ENCODE data around the gene ANGPTL5. TPM values are rescaled to one million over a fixed set of nuclear protein-coding genes. Genes with fewer than 3 reads are reported as not detected.

ANGPTL5 gene
- total and polyA plus RNA-seq, 4 donors: not detected

DNA sequence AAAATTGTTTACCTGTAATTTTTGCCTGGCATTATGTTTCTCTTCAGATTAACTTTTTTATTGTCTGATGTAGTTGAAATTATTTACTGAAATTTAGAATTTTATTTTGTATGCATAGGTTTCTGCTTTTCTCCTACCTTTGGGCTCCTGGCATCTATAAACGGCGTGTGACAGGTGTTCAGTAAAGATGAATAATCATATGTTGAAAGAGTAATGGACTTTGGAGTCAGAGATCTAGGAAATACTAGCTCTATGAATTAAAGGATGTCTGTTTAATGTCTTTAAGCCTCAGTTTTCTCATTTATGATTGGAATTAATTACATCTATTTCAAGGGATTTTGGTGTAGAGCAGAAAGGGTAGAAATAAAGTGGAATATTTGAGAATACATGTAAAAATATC is 7.2 kb upstream of the ANGPTL5 start (continued):
- TF ChIP-seq, protein P1, sequence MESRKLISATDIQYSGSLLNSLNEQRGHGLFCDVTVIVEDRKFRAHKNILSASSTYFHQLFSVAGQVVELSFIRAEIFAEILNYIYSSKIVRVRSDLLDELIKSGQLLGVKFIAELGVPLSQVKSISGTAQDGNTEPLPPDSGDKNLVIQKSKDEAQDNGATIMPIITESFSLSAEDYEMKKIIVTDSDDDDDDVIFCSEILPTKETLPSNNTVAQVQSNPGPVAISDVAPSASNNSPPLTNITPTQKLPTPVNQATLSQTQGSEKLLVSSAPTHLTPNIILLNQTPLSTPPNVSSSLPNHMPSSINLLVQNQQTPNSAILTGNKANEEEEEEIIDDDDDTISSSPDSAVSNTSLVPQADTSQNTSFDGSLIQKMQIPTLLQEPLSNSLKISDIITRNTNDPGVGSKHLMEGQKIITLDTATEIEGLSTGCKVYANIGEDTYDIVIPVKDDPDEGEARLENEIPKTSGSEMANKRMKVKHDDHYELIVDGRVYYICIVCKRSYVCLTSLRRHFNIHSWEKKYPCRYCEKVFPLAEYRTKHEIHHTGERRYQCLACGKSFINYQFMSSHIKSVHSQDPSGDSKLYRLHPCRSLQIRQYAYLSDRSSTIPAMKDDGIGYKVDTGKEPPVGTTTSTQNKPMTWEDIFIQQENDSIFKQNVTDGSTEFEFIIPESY (IDR thresholded peaks at IDR 0.05): no peak
- TF ChIP-seq HNF4A (conservative IDR thresholded peaks at IDR 0.05): no peak
- TF ChIP-seq, protein P2, sequence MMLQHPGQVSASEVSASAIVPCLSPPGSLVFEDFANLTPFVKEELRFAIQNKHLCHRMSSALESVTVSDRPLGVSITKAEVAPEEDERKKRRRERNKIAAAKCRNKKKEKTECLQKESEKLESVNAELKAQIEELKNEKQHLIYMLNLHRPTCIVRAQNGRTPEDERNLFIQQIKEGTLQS (IDR thresholded peaks at IDR 0.05): no peak

DNA sequence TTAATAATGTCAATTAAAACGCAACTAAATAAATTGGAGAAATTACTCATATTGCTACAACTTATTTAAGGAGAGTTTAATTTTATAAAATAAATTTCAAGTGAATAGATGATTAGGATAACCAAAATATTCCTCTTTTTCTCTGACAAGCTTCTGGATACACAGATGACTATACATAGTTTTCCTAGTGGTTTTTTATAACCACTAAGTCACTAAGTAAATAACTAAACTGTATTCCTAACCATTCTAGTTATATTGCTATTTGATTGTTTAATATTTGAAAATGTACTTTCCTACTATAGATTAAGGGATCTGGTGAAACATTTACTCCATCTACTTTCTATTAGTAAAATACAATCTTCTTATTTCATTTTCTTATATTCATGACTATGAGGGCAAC is 4.7 kb upstream of the ANGPTL5 start:
- Histone ChIP-seq H3K4me3 (ENCODE audit: low read depth in 1 of 3, low read length in 3 of 3) (no peak overlapping the region), H3K27me3 (ENCODE audit: control insufficient read depth in 4 of 4, insufficient read depth in 4 of 4, low read length in 3 of 4) (no peaks in the 10 kb centered on the region), H3K9ac (ENCODE audit: low read depth in 1 of 2, low read length in 2 of 2) (no peak overlapping the region), H3K27ac (ENCODE audit: low read depth in 1 of 2, low read length in 2 of 2) (no peak overlapping the region), H3K4me1 (ENCODE audit: control insufficient read depth in 4 of 4, insufficient read depth in 4 of 4, low read length in 3 of 4) (no peaks in the 10 kb centered on the region), H3K9me3 (ENCODE audit: control insufficient read depth in 4 of 4, low read length in 3 of 4) (no peaks in the 10 kb centered on the region), H3K36me3 (ENCODE audit: control insufficient read depth in 4 of 4, insufficient read depth in 3 of 4, low read depth in 1 of 4, low read length in 3 of 4) (no peaks in the 10 kb centered on the region)
- 95% methylated on average over 1 of the region's 1 CpG for WGBS
- DNase-seq (ENCODE audit: low spot score): no peak
- TF ChIP-seq HNF4G (IDR thresholded peaks at IDR 0.05) (no peak), HNF4A (conservative IDR thresholded peaks at IDR 0.05) (no peak), GABPA (IDR thresholded peaks at IDR 0.05 in 1 of 2, conservative IDR thresholded peaks at IDR 0.05 in 1 of 2) (no peak), RAD21 (IDR thresholded peaks at IDR 0.05) (no peak)
- TF ChIP-seq, protein P3, sequence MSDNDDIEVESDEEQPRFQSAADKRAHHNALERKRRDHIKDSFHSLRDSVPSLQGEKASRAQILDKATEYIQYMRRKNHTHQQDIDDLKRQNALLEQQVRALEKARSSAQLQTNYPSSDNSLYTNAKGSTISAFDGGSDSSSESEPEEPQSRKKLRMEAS (IDR thresholded peaks at IDR 0.05): no peak

DNA sequence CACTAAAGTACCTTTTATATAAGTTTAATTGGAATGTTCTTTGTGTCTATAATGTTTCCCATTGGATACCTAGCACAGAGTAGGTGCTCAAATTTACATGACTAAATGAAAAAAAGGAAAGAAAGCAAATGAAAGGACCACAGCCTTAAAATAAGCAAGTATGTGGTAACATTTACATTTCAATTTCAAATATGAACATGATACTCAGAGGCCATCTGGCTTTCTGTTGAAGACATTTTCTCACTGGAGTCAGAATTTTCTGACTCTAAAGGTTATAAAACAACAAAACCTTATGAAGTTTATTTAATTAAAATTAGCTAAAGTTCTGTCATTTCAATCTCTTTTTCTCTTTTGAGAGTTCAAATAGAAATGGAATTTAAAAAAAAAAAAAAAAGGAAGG is 904 bp upstream of the ANGPTL5 start:
- Histone ChIP-seq H3K9me3 (ENCODE audit: control insufficient read depth in 4 of 4, low read length in 3 of 4) (no peaks in the 10 kb centered on the region), H3K27me3 (ENCODE audit: control insufficient read depth in 4 of 4, insufficient read depth in 4 of 4, low read length in 3 of 4) (no peaks in the 10 kb centered on the region), H3K4me3 (ENCODE audit: low read depth in 1 of 3, low read length in 3 of 3) (no peak overlapping the region), H3K4me1 (ENCODE audit: control insufficient read depth in 4 of 4, insufficient read depth in 4 of 4, low read length in 3 of 4) (peaks cover 0 to 15% (median 10%) of the 10 kb centered on the region in 4 donors), H3K36me3 (ENCODE audit: control insufficient read depth in 4 of 4, insufficient read depth in 3 of 4, low read depth in 1 of 4, low read length in 3 of 4) (no peaks in the 10 kb centered on the region), H3K27ac (ENCODE audit: low read depth in 1 of 2, low read length in 2 of 2) (no peak overlapping the region), H3K9ac (ENCODE audit: low read depth in 1 of 2, low read length in 2 of 2) (no peak overlapping the region)
- DNase-seq (ENCODE audit: low spot score): no peak
- no peak for TF ChIP-seq SP1 (IDR thresholded peaks at IDR 0.05)

DNA sequence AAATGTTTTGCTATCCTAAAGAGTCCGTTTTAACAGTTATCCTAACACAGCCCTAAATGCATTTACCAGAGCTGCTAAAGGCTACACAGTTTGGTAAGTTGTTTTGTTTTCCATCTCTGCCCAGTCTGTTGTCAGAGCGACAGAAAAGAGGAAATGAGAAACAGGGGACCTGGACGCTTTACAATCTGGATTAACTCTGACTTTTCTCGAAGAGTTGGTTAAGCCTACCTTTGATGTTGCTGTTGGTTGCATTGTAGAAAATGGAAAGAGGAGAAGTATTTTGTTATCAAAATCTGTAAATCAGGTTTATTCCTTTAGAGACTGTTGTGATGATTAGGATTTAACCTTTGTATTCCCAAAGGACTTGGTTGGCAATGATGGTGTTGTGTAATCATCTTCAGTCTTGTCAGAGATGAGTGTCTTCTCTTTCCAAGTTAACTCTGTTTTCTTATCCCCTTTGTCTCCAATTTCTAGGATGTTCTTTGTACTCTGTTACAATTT is 481 bp downstream of the ANGPTL5 start:
- no peaks in the 10 kb centered on the region for H3K36me3 ChIP-seq (ENCODE audit: control insufficient read depth in 4 of 4, insufficient read depth in 3 of 4, low read depth in 1 of 4, low read length in 3 of 4)
- peak overlapping the region in 1 of 3 donors; percentile 76 for H3K4me3 ChIP-seq (ENCODE audit: low read depth in 1 of 3, low read length in 3 of 3)
- peaks cover 0 to 15% (median 10%) of the 10 kb centered on the region in 4 donors for H3K4me1 ChIP-seq (ENCODE audit: control insufficient read depth in 4 of 4, insufficient read depth in 4 of 4, low read length in 3 of 4)
- H3K27me3 ChIP-seq (ENCODE audit: control insufficient read depth in 4 of 4, insufficient read depth in 4 of 4, low read length in 3 of 4): no peaks in the 10 kb centered on the region
- DNase-seq (ENCODE audit: low spot score): no peak
- H3K9me3 ChIP-seq (ENCODE audit: control insufficient read depth in 4 of 4, low read length in 3 of 4): no peaks in the 10 kb centered on the region
- no peak overlapping the region for H3K9ac ChIP-seq (ENCODE audit: low read depth in 1 of 2, low read length in 2 of 2)
- WGBS: 50% methylated on average over 4 of the region's 4 CpGs
- H3K27ac ChIP-seq (ENCODE audit: low read depth in 1 of 2, low read length in 2 of 2): peak overlapping the region in 1 of 2 donors; percentile 60
- no peak for TF ChIP-seq EGR1 (IDR thresholded peaks at IDR 0.05; ENCODE audit: low read depth in 2 of 2)
- TF ChIP-seq, protein P4, sequence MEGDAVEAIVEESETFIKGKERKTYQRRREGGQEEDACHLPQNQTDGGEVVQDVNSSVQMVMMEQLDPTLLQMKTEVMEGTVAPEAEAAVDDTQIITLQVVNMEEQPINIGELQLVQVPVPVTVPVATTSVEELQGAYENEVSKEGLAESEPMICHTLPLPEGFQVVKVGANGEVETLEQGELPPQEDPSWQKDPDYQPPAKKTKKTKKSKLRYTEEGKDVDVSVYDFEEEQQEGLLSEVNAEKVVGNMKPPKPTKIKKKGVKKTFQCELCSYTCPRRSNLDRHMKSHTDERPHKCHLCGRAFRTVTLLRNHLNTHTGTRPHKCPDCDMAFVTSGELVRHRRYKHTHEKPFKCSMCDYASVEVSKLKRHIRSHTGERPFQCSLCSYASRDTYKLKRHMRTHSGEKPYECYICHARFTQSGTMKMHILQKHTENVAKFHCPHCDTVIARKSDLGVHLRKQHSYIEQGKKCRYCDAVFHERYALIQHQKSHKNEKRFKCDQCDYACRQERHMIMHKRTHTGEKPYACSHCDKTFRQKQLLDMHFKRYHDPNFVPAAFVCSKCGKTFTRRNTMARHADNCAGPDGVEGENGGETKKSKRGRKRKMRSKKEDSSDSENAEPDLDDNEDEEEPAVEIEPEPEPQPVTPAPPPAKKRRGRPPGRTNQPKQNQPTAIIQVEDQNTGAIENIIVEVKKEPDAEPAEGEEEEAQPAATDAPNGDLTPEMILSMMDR (IDR thresholded peaks at IDR 0.05; ENCODE audit: low read depth, low read length, missing input control): no peak
- TF ChIP-seq RXRA (IDR thresholded peaks at IDR 0.05): no peak
- no peak for TF ChIP-seq TAF1 (conservative IDR thresholded peaks at IDR 0.05)
- TF ChIP-seq, protein P2 (IDR thresholded peaks at IDR 0.05): no peak
- no peak for TF ChIP-seq GABPA (IDR thresholded peaks at IDR 0.05 in 1 of 2, conservative IDR thresholded peaks at IDR 0.05 in 1 of 2)
- no peak for TF ChIP-seq JUND (IDR thresholded peaks at IDR 0.05)
- no peak for TF ChIP-seq HNF4G (IDR thresholded peaks at IDR 0.05)
- TF ChIP-seq, protein P5, sequence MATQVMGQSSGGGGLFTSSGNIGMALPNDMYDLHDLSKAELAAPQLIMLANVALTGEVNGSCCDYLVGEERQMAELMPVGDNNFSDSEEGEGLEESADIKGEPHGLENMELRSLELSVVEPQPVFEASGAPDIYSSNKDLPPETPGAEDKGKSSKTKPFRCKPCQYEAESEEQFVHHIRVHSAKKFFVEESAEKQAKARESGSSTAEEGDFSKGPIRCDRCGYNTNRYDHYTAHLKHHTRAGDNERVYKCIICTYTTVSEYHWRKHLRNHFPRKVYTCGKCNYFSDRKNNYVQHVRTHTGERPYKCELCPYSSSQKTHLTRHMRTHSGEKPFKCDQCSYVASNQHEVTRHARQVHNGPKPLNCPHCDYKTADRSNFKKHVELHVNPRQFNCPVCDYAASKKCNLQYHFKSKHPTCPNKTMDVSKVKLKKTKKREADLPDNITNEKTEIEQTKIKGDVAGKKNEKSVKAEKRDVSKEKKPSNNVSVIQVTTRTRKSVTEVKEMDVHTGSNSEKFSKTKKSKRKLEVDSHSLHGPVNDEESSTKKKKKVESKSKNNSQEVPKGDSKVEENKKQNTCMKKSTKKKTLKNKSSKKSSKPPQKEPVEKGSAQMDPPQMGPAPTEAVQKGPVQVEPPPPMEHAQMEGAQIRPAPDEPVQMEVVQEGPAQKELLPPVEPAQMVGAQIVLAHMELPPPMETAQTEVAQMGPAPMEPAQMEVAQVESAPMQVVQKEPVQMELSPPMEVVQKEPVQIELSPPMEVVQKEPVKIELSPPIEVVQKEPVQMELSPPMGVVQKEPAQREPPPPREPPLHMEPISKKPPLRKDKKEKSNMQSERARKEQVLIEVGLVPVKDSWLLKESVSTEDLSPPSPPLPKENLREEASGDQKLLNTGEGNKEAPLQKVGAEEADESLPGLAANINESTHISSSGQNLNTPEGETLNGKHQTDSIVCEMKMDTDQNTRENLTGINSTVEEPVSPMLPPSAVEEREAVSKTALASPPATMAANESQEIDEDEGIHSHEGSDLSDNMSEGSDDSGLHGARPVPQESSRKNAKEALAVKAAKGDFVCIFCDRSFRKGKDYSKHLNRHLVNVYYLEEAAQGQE (IDR thresholded peaks at IDR 0.05): no peak
- TF ChIP-seq NR2F2 (IDR thresholded peaks at IDR 0.05): no peak
- TF ChIP-seq, protein P1 (IDR thresholded peaks at IDR 0.05): no peak
